HEK293T (cell line): ENCODE data around the gene CADM2.

Experiments
- ARNT ChIP-seq: fragments of 450-650 bp; IDR thresholded peaks from 2 replicates; pipeline ENCODE4 v1.6.1; 2017; ENCODE audit warnings: mild to moderate bottlenecking
- BHLHE40 ChIP-seq: fragments of 450-650 bp; IDR thresholded peaks from 2 replicates; pipeline ENCODE4 v1.6.1; 2016; ENCODE audit warnings: mild to moderate bottlenecking, moderate library complexity, borderline replicate concordance
- ELF4 ChIP-seq: fragments of 450-650 bp; IDR thresholded peaks from 2 replicates; pipeline ENCODE4 v1.6.1; 2017; ENCODE audit warnings: antibody characterized with exemption
- FOXK2 ChIP-seq: fragments of 450-650 bp; IDR thresholded peaks from 2 replicates; pipeline ENCODE4 v1.6.1; 2016; ENCODE audit warnings: mild to moderate bottlenecking
- FOXM1 ChIP-seq: fragments of 450-650 bp; IDR thresholded peaks from 2 replicates; pipeline ENCODE4 v1.6.1; 2017; ENCODE audit warnings: mild to moderate bottlenecking, borderline replicate concordance
- L3MBTL2 ChIP-seq: fragments of 450-650 bp; conservative IDR thresholded peaks from 2 replicates; pipeline ENCODE4 v1.6.1; 2016; ENCODE audit warnings: mild to moderate bottlenecking
- NFRKB ChIP-seq: fragments of 450-650 bp; IDR thresholded peaks from 2 replicates; pipeline ENCODE4 v1.6.1; 2016; ENCODE audit warnings: mild to moderate bottlenecking, moderate library complexity
- SUZ12 ChIP-seq: fragments of 450-650 bp; IDR thresholded peaks from 2 replicates; pipeline ENCODE4 v1.6.1; 2016; ENCODE audit warnings: mild to moderate bottlenecking
- TF ChIP-seq, protein P1 (sequence below): fragments of 450-650 bp; IDR thresholded peaks from 2 replicates; pipeline ENCODE4 v1.6.1; 2016

- no peak for TF ChIP-seq BHLHE40
- no peak for TF ChIP-seq NFRKB
- no peak for TF ChIP-seq FOXK2
- no peak for TF ChIP-seq ELF4
- no peak for TF ChIP-seq ARNT
- TF ChIP-seq FOXM1: no peak
- TF ChIP-seq, protein P1, sequence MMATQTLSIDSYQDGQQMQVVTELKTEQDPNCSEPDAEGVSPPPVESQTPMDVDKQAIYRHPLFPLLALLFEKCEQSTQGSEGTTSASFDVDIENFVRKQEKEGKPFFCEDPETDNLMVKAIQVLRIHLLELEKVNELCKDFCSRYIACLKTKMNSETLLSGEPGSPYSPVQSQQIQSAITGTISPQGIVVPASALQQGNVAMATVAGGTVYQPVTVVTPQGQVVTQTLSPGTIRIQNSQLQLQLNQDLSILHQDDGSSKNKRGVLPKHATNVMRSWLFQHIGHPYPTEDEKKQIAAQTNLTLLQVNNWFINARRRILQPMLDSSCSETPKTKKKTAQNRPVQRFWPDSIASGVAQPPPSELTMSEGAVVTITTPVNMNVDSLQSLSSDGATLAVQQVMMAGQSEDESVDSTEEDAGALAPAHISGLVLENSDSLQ: no peak
- TF ChIP-seq SUZ12: no peak
- TF ChIP-seq L3MBTL2: no peak
These were observed 613.6 kb downstream of the CADM2 start for GRCh38 chr3:85572426-85572825.
